Liver (tissue), 9 donors: ENCODE data around the gene HPN. TPM values are rescaled to one million over a fixed set of nuclear protein-coding genes. Genes with fewer than 3 reads are reported as not detected.

Experiments
- DNase-seq: peaks from one replicate; pipeline ENCODE4 v3.0.0-alpha.2; 2017; ENCODE audit warnings: low spot score
- H3K27ac ChIP-seq, 2 donors: one replicate each; pipeline ENCODE4 v1.7.0; 2013; ENCODE audit warnings: inconsistent platforms in 2 of 2, low read length in 2 of 2, control low read depth in 1 of 2, low read depth in 1 of 2, mild to moderate bottlenecking in 1 of 2
- H3K27me3 ChIP-seq, 4 donors: one replicate each; pipeline versions ENCODE4 v1.6.1 to v1.7.0; 2013; ENCODE audit warnings: low read length in 3 of 4, inconsistent platforms in 1 of 4, mild to moderate bottlenecking in 1 of 4, moderate library complexity in 1 of 4; ENCODE audit not compliant: control insufficient read depth in 4 of 4, insufficient read depth in 4 of 4
- H3K36me3 ChIP-seq, 4 donors: one replicate each; pipeline versions ENCODE4 v1.6.1 to v1.7.0; 2013; ENCODE audit warnings: low read length in 3 of 4, mild to moderate bottlenecking in 3 of 4, low read depth in 1 of 4, moderate library complexity in 1 of 4; ENCODE audit not compliant: control insufficient read depth in 4 of 4, insufficient read depth in 3 of 4
- H3K4me1 ChIP-seq, 4 donors: one replicate each; pipeline versions ENCODE4 v1.6.1 to v1.7.0; 2013; ENCODE audit warnings: low read length in 3 of 4, mild to moderate bottlenecking in 3 of 4, moderate library complexity in 1 of 4; ENCODE audit not compliant: control insufficient read depth in 4 of 4, insufficient read depth in 4 of 4
- H3K4me3 ChIP-seq, 3 donors: one replicate each; pipeline versions ENCODE4 v1.6.1 to v1.7.0; 2013; ENCODE audit warnings: low read length in 3 of 3, control low read depth in 1 of 3, low read depth in 1 of 3, mild to moderate bottlenecking in 1 of 3
- H3K9ac ChIP-seq, 2 donors: one replicate each; pipeline ENCODE4 v1.7.0; 2013; ENCODE audit warnings: low read length in 2 of 2, mild to moderate bottlenecking in 2 of 2, moderate library complexity in 2 of 2, control low read depth in 1 of 2, low read depth in 1 of 2
- H3K9me3 ChIP-seq, 4 donors: one replicate each; pipeline versions ENCODE4 v1.6.1 to v1.7.0; 2013; ENCODE audit warnings: low read length in 3 of 4; ENCODE audit not compliant: control insufficient read depth in 4 of 4
- ATF3 ChIP-seq: IDR thresholded peaks from 2 replicates; pipeline ENCODE4 v1.6.1; 2016; ENCODE audit warnings: antibody characterized with exemption
- CTCF ChIP-seq: fragments of 150-350 bp; IDR thresholded peaks from 2 replicates; pipeline ENCODE4 v1.5.1; 2017; ENCODE audit warnings: improper control_type of control experiment, low read depth, low read length; ENCODE audit not compliant: missing input control
- EGR1 ChIP-seq, 2 donors: IDR thresholded peaks; 2 replicates each; pipeline ENCODE4 v1.6.1; 2016 to 2018; ENCODE audit warnings: antibody characterized with exemption in 2 of 2, low read depth in 2 of 2
- FOXA1 ChIP-seq: IDR thresholded peaks from 2 replicates; pipeline ENCODE4 v1.6.1; 2016; ENCODE audit warnings: antibody characterized with exemption
- FOXA2 ChIP-seq: IDR thresholded peaks from 2 replicates; pipeline ENCODE4 v1.6.1; 2016; ENCODE audit warnings: antibody characterized with exemption
- GABPA ChIP-seq, 2 donors: IDR thresholded peaks in 1 of 2; conservative IDR thresholded peaks in 1 of 2; 2 replicates each; pipeline ENCODE4 v1.6.1; 2016; ENCODE audit warnings: antibody characterized with exemption in 2 of 2, mild to moderate bottlenecking in 1 of 2, moderate library complexity in 1 of 2
- HNF4A ChIP-seq, 2 donors: conservative IDR thresholded peaks; 2 replicates each; pipeline ENCODE4 v1.6.1; 2016; ENCODE audit warnings: antibody characterized with exemption in 2 of 2, mild to moderate bottlenecking in 2 of 2
- HNF4G ChIP-seq: IDR thresholded peaks from 2 replicates; pipeline ENCODE4 v1.6.1; 2016; ENCODE audit warnings: antibody characterized with exemption
- JUND ChIP-seq, 2 donors: IDR thresholded peaks; 2 replicates each; pipeline ENCODE4 v1.6.1; 2016; ENCODE audit warnings: antibody characterized with exemption in 2 of 2
- MAX ChIP-seq: IDR thresholded peaks from 2 replicates; pipeline ENCODE4 v1.6.1; 2016; ENCODE audit warnings: antibody characterized with exemption
- NR2F2 ChIP-seq: IDR thresholded peaks from 2 replicates; pipeline ENCODE4 v1.6.1; 2016; ENCODE audit warnings: antibody characterized with exemption
- RAD21 ChIP-seq, 2 donors: IDR thresholded peaks; 2 replicates each; pipeline ENCODE4 v1.6.1; 2016; ENCODE audit warnings: antibody characterized with exemption in 2 of 2, mild to moderate bottlenecking in 2 of 2
- REST ChIP-seq: IDR thresholded peaks from 2 replicates; pipeline ENCODE4 v1.6.1; 2016; ENCODE audit warnings: antibody characterized with exemption, mild to moderate bottlenecking
- RXRA ChIP-seq, 2 donors: IDR thresholded peaks; 2 replicates each; pipeline ENCODE4 v1.6.1; 2017 to 2018; ENCODE audit warnings: antibody characterized with exemption in 2 of 2, mild to moderate bottlenecking in 1 of 2
- SP1 ChIP-seq: IDR thresholded peaks from 2 replicates; pipeline ENCODE4 v1.6.1; 2018; ENCODE audit warnings: antibody characterized with exemption, mild to moderate bottlenecking
- TAF1 ChIP-seq: conservative IDR thresholded peaks from 2 replicates; pipeline ENCODE4 v1.6.1; 2016; ENCODE audit warnings: antibody characterized with exemption, mild to moderate bottlenecking
- YY1 ChIP-seq: IDR thresholded peaks from 2 replicates; pipeline ENCODE4 v1.6.1; 2016; ENCODE audit warnings: antibody characterized with exemption, mild to moderate bottlenecking
- ZBTB33 ChIP-seq: IDR thresholded peaks from 2 replicates; pipeline ENCODE4 v1.6.1; 2016; ENCODE audit warnings: antibody characterized with exemption
- WGBS: extraction: QIAGEN DNeasy Blood & Tissue Kit; methylation state at CpG from one replicate; pipeline ENCODE4 v1.1.7; 2013; 5-methylcytosine and 5-hydroxymethylcytosine counted together
- polyA plus RNA-seq, 2 donors: library from polyadenylated mRNA; stranded (reverse) in 1 of 2; unstranded in 1 of 2; fragments of 200-250 nt in 1 of 2; fragments of >200 nt in 1 of 2; fragmentation: Nextera tagmentation in 1 of 2; extraction: Ambion mirVana in 1 of 2; gene quantifications; one replicate each; pipeline versions ENCODE4 v1.2.1 to v1.2.3, GENCODE V29; 2013 to 2015
- total RNA-seq, 2 donors: library from RNA; depleted of rRNA; stranded (reverse); fragments of >200 nt; gene quantifications; one replicate each; pipeline ENCODE4 v1.2.3, GENCODE V29; 2014
- donor health status: healthy.
- donor health status: healthy.
- donor health status: healthy.
- donor health status: healthy.
- donor health status: healthy.

The HPN gene
- total and polyA plus RNA-seq, 4 donors, result 130 to 535 (median 335) TPM

GRCh38 chr19:35063940-35064818, 22.7 kb downstream of the HPN start:
- no peak overlapping the region for H3K4me3 ChIP-seq
- DNase-seq, result no peak
- peaks cover 0 to 3% (median 0%) of the 10 kb centered on the region in 4 donors for H3K4me1 ChIP-seq
- no peaks in the 10 kb centered on the region for H3K9me3 ChIP-seq
- peaks cover 2 to 8% (median 5%) of the 10 kb centered on the region in 4 donors for H3K36me3 ChIP-seq
- H3K27ac ChIP-seq, result peak overlapping the region in 1 of 2 donors; percentile 7
- TF ChIP-seq RAD21 (IDR thresholded peaks at IDR 0.05), result no peak
- TF ChIP-seq JUND (IDR thresholded peaks at IDR 0.05), result peak in 1 of 2 donors; percentile 18
- no peak for TF ChIP-seq RXRA (IDR thresholded peaks at IDR 0.05)
- H3K27me3 ChIP-seq, result no peaks in the 10 kb centered on the region
- no peak overlapping the region for H3K9ac ChIP-seq
- WGBS, result 80% methylated on average over 10 of the region's 10 CpGs

- H3K27me3 ChIP-seq, result no peaks in the 10 kb centered on the region
- peaks cover 0 to 3% (median 0%) of the 10 kb centered on the region in 4 donors for H3K4me1 ChIP-seq
- WGBS, result 95% methylated on average over 10 of the region's 10 CpGs
- DNase-seq, result no peak
- H3K27ac ChIP-seq, result no peak overlapping the region
- no peak overlapping the region for H3K9ac ChIP-seq
- H3K4me3 ChIP-seq, result no peak overlapping the region
- no peak for TF ChIP-seq HNF4G
- TF ChIP-seq SP1, result no peak
- TF ChIP-seq ATF3, result no peak
- TF ChIP-seq TAF1, result no peak
- no peak for TF ChIP-seq FOXA1
- no peak for TF ChIP-seq HNF4A (conservative IDR thresholded peaks at IDR 0.05)
- TF ChIP-seq YY1, result no peak
- TF ChIP-seq GABPA (IDR thresholded peaks at IDR 0.05 in 1 of 2, conservative IDR thresholded peaks at IDR 0.05 in 1 of 2), result no peak
- TF ChIP-seq REST, result no peak
- no peak for TF ChIP-seq MAX
- TF ChIP-seq RAD21 (IDR thresholded peaks at IDR 0.05), result no peak
- TF ChIP-seq EGR1 (IDR thresholded peaks at IDR 0.05; ENCODE audit: low read depth in 2 of 2), result no peak
- no peak for TF ChIP-seq JUND (IDR thresholded peaks at IDR 0.05)
- TF ChIP-seq ZBTB33, result no peak
- no peak for TF ChIP-seq RXRA (IDR thresholded peaks at IDR 0.05)
- TF ChIP-seq NR2F2, result no peak
- no peak for TF ChIP-seq CTCF
- TF ChIP-seq FOXA2, result no peak
- peaks cover 0 to 5% (median 2%) of the 10 kb centered on the region in 4 donors for H3K9me3 ChIP-seq
- peaks cover 0 to 2% (median under 1%) of the 10 kb centered on the region in 4 donors for H3K36me3 ChIP-seq
These were observed 24.1 kb downstream of the HPN start for GRCh38 chr19:35065574-35065973.
